H1 (cell line): ENCODE measurements around the gene PEX5L. TPM values are rescaled to one million over a fixed set of nuclear protein-coding genes. Genes with fewer than 3 reads are reported as not detected.

Experiments
- CTCF ChIA-PET: fragments of 300-600 bp; sonication (Branson Sonifier 250); formaldehyde crosslinking; loops from one replicate; lab custom pipeline; 2021; ENCODE audit not compliant: partially characterized antibody; lab: Charles Lee
- POLR2A ChIA-PET: fragments of 300-600 bp; sonication (Branson Sonifier 250); formaldehyde crosslinking; loops from one replicate; lab custom pipeline; 2021; ENCODE audit warnings: inconsistent platforms; ENCODE audit not compliant: partially characterized antibody; lab: Charles Lee
- DNase-seq, 2 experiments: peaks; one replicate each; pipeline versions ENCODE4 v3.0.0 to v3.0.0-alpha.2; 2010 to 2022; ENCODE audit warnings: low spot score in 2 of 2, low read depth in 1 of 2, mixed read lengths in 1 of 2
- FAIRE-seq: peaks from 2 replicates; lab custom pipeline; 2011; peaks lifted over from hg19 to GRCh38; lab: Jason Lieb, UNC
- H2AFZ ChIP-seq: 2 replicates; pipeline ENCODE4 v1.8.1; 2012; ENCODE audit warnings: low read length, inconsistent platforms
- H2AK5ac ChIP-seq: 2 replicates; pipeline ENCODE4 v1.6.1; 2013; ENCODE audit warnings: low read depth, low read length
- H2BK120ac ChIP-seq: replicated peaks from 2 replicates; pipeline ENCODE3; 2013; ENCODE audit warnings: low read depth, low read length, inconsistent platforms
- H2BK12ac ChIP-seq: 2 replicates; pipeline ENCODE4 v1.6.1; 2013; ENCODE audit warnings: low read depth, low read length
- H2BK15ac ChIP-seq: 2 replicates; pipeline ENCODE4 v1.6.1; 2013; ENCODE audit warnings: low read length
- H2BK20ac ChIP-seq: 2 replicates; pipeline ENCODE4 v1.6.1; 2013; ENCODE audit warnings: low read length
- H2BK5ac ChIP-seq: 2 replicates; pipeline ENCODE4 v1.6.1; 2013; ENCODE audit warnings: low read depth, low read length
- H3K14ac ChIP-seq: 2 replicates; pipeline ENCODE4 v1.6.1; 2013; ENCODE audit warnings: inconsistent platforms; ENCODE audit not compliant: insufficient read length
- H3K18ac ChIP-seq: 2 replicates; pipeline ENCODE4 v1.6.1; 2013; ENCODE audit warnings: low read length; ENCODE audit errors: extremely low read depth
- H3K23ac ChIP-seq: 2 replicates; pipeline ENCODE4 v1.6.1; 2013; ENCODE audit warnings: inconsistent platforms; ENCODE audit not compliant: insufficient read length
- H3K23me2 ChIP-seq: 2 replicates; pipeline ENCODE4 v1.6.1; 2013; ENCODE audit warnings: low read depth, low read length
- H3K27ac ChIP-seq: 2 replicates; pipeline ENCODE4 v1.6.1; 2011; ENCODE audit warnings: low read depth, low read length, inconsistent platforms
- H3K27me3 ChIP-seq, 4 experiments: replicated peaks in 1 of 4; 1 replicate in 1 of 4; 2 replicates in 3 of 4; pipeline versions ENCODE4 v1.6.1 to v1.8.1; 2011 to 2013; ENCODE audit warnings: low read length in 3 of 4, mild to moderate bottlenecking in 3 of 4, inconsistent platforms in 2 of 4, mixed read lengths in 2 of 4, moderate library complexity in 1 of 4; ENCODE audit not compliant: control insufficient read depth in 3 of 4, insufficient read depth in 3 of 4; ENCODE audit errors: extremely low read depth in 1 of 4
- H3K36me3 ChIP-seq, 4 experiments: 2 replicates each; pipeline versions ENCODE4 v1.6.1 to v1.8.1; 2011 to 2013; ENCODE audit warnings: mild to moderate bottlenecking in 4 of 4, low read length in 3 of 4, moderate library complexity in 2 of 4, control low read depth in 1 of 4, inconsistent platforms in 1 of 4; ENCODE audit not compliant: insufficient read depth in 4 of 4, control insufficient read depth in 2 of 4
- H3K4ac ChIP-seq: replicated peaks from 2 replicates; pipeline ENCODE3; 2013; ENCODE audit warnings: low read length, low read depth, mixed read lengths, inconsistent platforms; ENCODE audit not compliant: insufficient read length
- H3K4me1 ChIP-seq, 4 experiments: replicated peaks in 1 of 4; 1 replicate in 1 of 4; 2 replicates in 3 of 4; pipeline versions ENCODE4 v1.6.1 to v1.8.1; 2011 to 2013; ENCODE audit warnings: low read length in 3 of 4, inconsistent platforms in 2 of 4, mixed read lengths in 1 of 4; ENCODE audit not compliant: insufficient read depth in 4 of 4, control insufficient read depth in 3 of 4
- H3K4me2 ChIP-seq, 2 experiments: 2 replicates each; pipeline versions ENCODE4 v1.6.1 to v1.8.1; 2011 to 2013; ENCODE audit warnings: low read depth in 2 of 2, low read length in 2 of 2, control low read depth in 1 of 2, inconsistent platforms in 1 of 2, mild to moderate bottlenecking in 1 of 2; ENCODE audit not compliant: insufficient read depth in 1 of 2
- H3K4me3 ChIP-seq, 4 experiments: fragments of 200-600, 300-600 bp in 1 of 4; sonication (generic), shearing (Covaris generic), sonication (Bioruptor Twin) in 1 of 4; 2 replicates each; pipeline versions ENCODE4 v1.5.1 to v1.8.1; 2011 to 2016; ENCODE audit warnings: low read length in 4 of 4, low read depth in 3 of 4, control low read depth in 2 of 4, inconsistent platforms in 2 of 4, mild to moderate bottlenecking in 2 of 4, mixed read lengths in 1 of 4, moderate library complexity in 1 of 4; ENCODE audit not compliant: insufficient read depth in 2 of 4; ENCODE audit errors: extremely low read depth in 1 of 4
- H3K56ac ChIP-seq: replicated peaks from 2 replicates; pipeline ENCODE3; 2013; ENCODE audit warnings: low read depth, mild to moderate bottlenecking, mixed read lengths, low read length, inconsistent platforms; ENCODE audit not compliant: insufficient read length
- H3K79me1 ChIP-seq: 2 replicates; pipeline ENCODE4 v1.6.1; 2013; ENCODE audit warnings: low read depth, low read length, control low read depth
- H3K79me2 ChIP-seq, 2 experiments: 2 replicates each; pipeline versions ENCODE4 v1.6.1 to v1.8.1; 2012 to 2013; ENCODE audit warnings: low read length in 2 of 2, mild to moderate bottlenecking in 2 of 2, inconsistent platforms in 1 of 2; ENCODE audit not compliant: insufficient read depth in 2 of 2, control insufficient read depth in 1 of 2
- H3K9ac ChIP-seq, 4 experiments: replicated peaks in 1 of 4; 1 replicate in 1 of 4; 2 replicates in 3 of 4; pipeline versions ENCODE4 v1.6.1 to v1.8.1; 2011 to 2013; ENCODE audit warnings: low read depth in 3 of 4, low read length in 3 of 4, control low read depth in 2 of 4, mild to moderate bottlenecking in 2 of 4, moderate library complexity in 2 of 4, inconsistent platforms in 1 of 4; ENCODE audit errors: extremely low read depth in 1 of 4
- H3K9me3 ChIP-seq, 2 experiments: 2 replicates each; pipeline versions ENCODE4 v1.6.1 to v1.8.1; 2012 to 2013; ENCODE audit warnings: mild to moderate bottlenecking in 2 of 2, moderate library complexity in 2 of 2, control low read depth in 1 of 2, inconsistent platforms in 1 of 2, low read depth in 1 of 2, low read length in 1 of 2, mixed read lengths in 1 of 2; ENCODE audit not compliant: insufficient read depth in 2 of 2
- H4K20me1 ChIP-seq, 2 experiments: replicated peaks in 1 of 2; 2 replicates each; pipeline versions ENCODE3 to v1.8.1; 2011 to 2013; ENCODE audit warnings: inconsistent platforms in 2 of 2, low read length in 2 of 2, mild to moderate bottlenecking in 1 of 2; ENCODE audit not compliant: insufficient read depth in 2 of 2, control insufficient read depth in 1 of 2
- H4K5ac ChIP-seq: 2 replicates; pipeline ENCODE4 v1.6.1; 2013; ENCODE audit warnings: low read length, low read depth, mixed read lengths, inconsistent platforms; ENCODE audit not compliant: insufficient read length
- H4K8ac ChIP-seq: 2 replicates; pipeline ENCODE4 v1.8.0; 2013; ENCODE audit warnings: mild to moderate bottlenecking, moderate library complexity, low read length, inconsistent platforms; ENCODE audit not compliant: insufficient read depth; ENCODE audit errors: extremely low read depth
- H4K91ac ChIP-seq: replicated peaks from 2 replicates; pipeline ENCODE3; 2013; ENCODE audit warnings: low read length, mixed read lengths, inconsistent platforms; ENCODE audit not compliant: insufficient read length
- BACH1 ChIP-seq: IDR thresholded peaks from 2 replicates; pipeline ENCODE4 v1.6.1; 2012; ENCODE audit warnings: low read length, improper control_type of control experiment
- CBX5 ChIP-seq: fragments of 300-800, 300-1000 bp; sonication (generic); IDR thresholded peaks from 2 replicates; pipeline ENCODE4 v1.7.1; 2016; ENCODE audit warnings: antibody characterized with exemption, low read length, low read depth
- CBX8 ChIP-seq: fragments of 300-800, 300-1000 bp; sonication (generic); IDR thresholded peaks from 2 replicates; pipeline ENCODE4 v1.7.1; 2016; ENCODE audit warnings: low read depth, low read length, borderline replicate concordance
- CEBPB ChIP-seq: IDR thresholded peaks from 2 replicates; pipeline ENCODE4 v1.6.1; 2012; ENCODE audit warnings: low read depth, low read length
- CHD2 ChIP-seq: IDR thresholded peaks from 2 replicates; pipeline ENCODE4 v1.6.1; 2012; ENCODE audit warnings: low read length, improper control_type of control experiment
- CTBP2 ChIP-seq: IDR thresholded peaks from 2 replicates; pipeline ENCODE4 v1.7.0; 2011; ENCODE audit warnings: borderline replicate concordance, mild to moderate bottlenecking, moderate library complexity, mixed read lengths, low read length; ENCODE audit not compliant: insufficient read depth, insufficient read length
- GTF2F1 ChIP-seq: IDR thresholded peaks from 2 replicates; pipeline ENCODE4 v1.6.1; 2012; ENCODE audit warnings: low read depth, low read length, improper control_type of control experiment, borderline replicate concordance
- HDAC2 ChIP-seq, 2 experiments: fragments of 300-600 bp in 1 of 2; sonication (generic) in 1 of 2; IDR thresholded peaks; 2 replicates each; pipeline ENCODE4 v1.6.1; 2011 to 2012; ENCODE audit warnings: low read depth in 2 of 2, low read length in 2 of 2, mild to moderate bottlenecking in 2 of 2, moderate library complexity in 2 of 2, borderline replicate concordance in 1 of 2, inconsistent platforms in 1 of 2
- KDM4A ChIP-seq: IDR thresholded peaks from one replicate; pipeline ENCODE4 v1.7.1; 2012; ENCODE audit warnings: low read depth, mild to moderate bottlenecking, moderate library complexity, low read length, inconsistent platforms; ENCODE audit not compliant: severe bottlenecking
- KDM5A ChIP-seq: fragments of 200-600 bp; IDR thresholded peaks from 2 replicates; pipeline ENCODE4 v1.7.1; 2012; ENCODE audit warnings: mild to moderate bottlenecking, low read length, inconsistent platforms, mixed read lengths
- POLR2AphosphoS5 ChIP-seq: IDR thresholded peaks from 2 replicates; pipeline ENCODE4 v1.6.1; 2011; ENCODE audit warnings: low read depth, low read length
- RAD21 ChIP-seq, 2 experiments: IDR thresholded peaks in 1 of 2; conservative IDR thresholded peaks in 1 of 2; 2 replicates each; pipeline ENCODE4 v1.6.1; 2011; ENCODE audit warnings: low read depth in 2 of 2, low read length in 2 of 2, improper control_type of control experiment in 1 of 2, inconsistent platforms in 1 of 2, mild to moderate bottlenecking in 1 of 2, moderate library complexity in 1 of 2
- SIN3A ChIP-seq, 2 experiments: IDR thresholded peaks in 1 of 2; conservative IDR thresholded peaks in 1 of 2; 2 replicates each; pipeline ENCODE4 v1.6.1; 2011 to 2012; ENCODE audit warnings: low read length in 2 of 2, improper control_type of control experiment in 1 of 2, low read depth in 1 of 2, mild to moderate bottlenecking in 1 of 2
- SP4 ChIP-seq: IDR thresholded peaks from 2 replicates; pipeline ENCODE4 v1.6.1; 2012; ENCODE audit warnings: low read length, inconsistent platforms
- TAF7 ChIP-seq: optimal IDR thresholded peaks from 2 replicates; pipeline ENCODE3; 2011; ENCODE audit warnings: low read depth, mild to moderate bottlenecking, inconsistent platforms, low read length, moderate library complexity, borderline replicate concordance
- TBP ChIP-seq: IDR thresholded peaks from 2 replicates; pipeline ENCODE4 v1.6.1; 2011; ENCODE audit warnings: low read depth, low read length, improper control_type of control experiment
- polyA plus RNA-seq, 7 experiments: library from polyadenylated mRNA; depleted of rRNA in 3 of 7; stranded (reverse) in 5 of 7; unstranded in 2 of 7; fragments of >200 nt in 5 of 7; fragments of 200-250 nt in 2 of 7; gene quantifications; 1 replicate in 5 of 7; 2 replicates in 1 of 7; 4 replicates in 1 of 7; pipeline versions ENCODE4 v1.2.1 to v1.2.3, GENCODE V29; 2011 to 2013; ENCODE audit warnings: missing spikeins in 2 of 7, mixed read lengths in 2 of 7
- total RNA-seq: library from RNA; stranded (reverse); fragmentation: NEBNext Ultra II Directional; extraction: Animal tissue kit (Norgen Biotek cat#: 25700); gene quantifications from 2 replicates; pipeline ENCODE4 v1.2.1, GENCODE V29; 2021

Gene PEX5L
- total and polyA plus RNA-seq, 2 of the 8 experiments (the other 6 are each of a cell fraction or from before 2014, with no cell fraction given): 0.80 to 4.2 TPM

GRCh38 chr3:179809639-179810038 lies 227.1 kb downstream of the PEX5L start:
- Histone ChIP-seq H2BK20ac (no peak overlapping the region), H3K36me3 (no peaks in the 10 kb centered on the region), H3K14ac (no peak overlapping the region), H3K79me1 (no peaks in the 10 kb centered on the region), H4K8ac (no peak overlapping the region), H3K18ac (no peak overlapping the region), H3K4me2 (no peak overlapping the region), H2BK120ac (no peak overlapping the region), H3K9me3 (no peaks in the 10 kb centered on the region), H4K91ac (no peak overlapping the region), H3K56ac (no peak overlapping the region), H2BK5ac (no peak overlapping the region), H2BK12ac (no peak overlapping the region), H2BK15ac (no peak overlapping the region), H3K27ac (no peak overlapping the region), H2AFZ (no peak overlapping the region), H3K4me1 (no peaks in the 10 kb centered on the region), H3K23ac (no peak overlapping the region), H2AK5ac (no peak overlapping the region), H3K4ac (no peak overlapping the region), H3K9ac (no peak overlapping the region), H3K23me2 (no peaks in the 10 kb centered on the region), H4K5ac (no peak overlapping the region), H3K79me2 (no peaks in the 10 kb centered on the region), H3K4me3 (no peak overlapping the region), H4K20me1 (no peaks in the 10 kb centered on the region), H3K27me3 (no peaks in the 10 kb centered on the region)
- FAIRE-seq (no peak), DNase-seq (no peak)
- ChIA-PET POLR2A (no interaction called here), CTCF (interaction anchor here (0.6 to 3.3 kb wide), 6 partner anchors 16 to 775 kb away, joined by 3 to 26 read pairs (median 14); no protein-coding TSS in a partner anchor)
- no peak for TF ChIP-seq KDM4A
- TF ChIP-seq HDAC2 (IDR thresholded peaks at IDR 0.05; ENCODE audit: borderline replicate concordance in 1 of 2, low read depth in 2 of 2, low read length in 2 of 2): no peak
- no peak for TF ChIP-seq CEBPB
- TF ChIP-seq TBP: no peak
- no peak for TF ChIP-seq CTBP2
- TF ChIP-seq CBX5: no peak
- TF ChIP-seq TAF7: no peak
- TF ChIP-seq GTF2F1: no peak
- no peak for TF ChIP-seq SP4
- no peak for TF ChIP-seq CHD2
- no peak for TF ChIP-seq POLR2AphosphoS5
- TF ChIP-seq SIN3A (conservative IDR thresholded peaks at IDR 0.05 in 1 of 2, IDR thresholded peaks at IDR 0.05 in 1 of 2; ENCODE audit: low read depth in 1 of 2, low read length in 2 of 2): no peak
- TF ChIP-seq KDM5A: no peak
- TF ChIP-seq CBX8: no peak
- no peak for TF ChIP-seq BACH1
- TF ChIP-seq RAD21 (IDR thresholded peaks at IDR 0.05 in 1 of 2, conservative IDR thresholded peaks at IDR 0.05 in 1 of 2; ENCODE audit: low read depth in 2 of 2, low read length in 2 of 2): no peak
